H1 (cell line): ENCODE data around the gene ARID1B. TPM values are rescaled to one million over a fixed set of nuclear protein-coding genes. Genes with fewer than 3 reads are reported as not detected.

ENCODE experiments used
- ATF3 ChIP-seq: IDR thresholded peaks from 2 replicates; pipeline ENCODE4 v1.6.1; 2011; ENCODE audit warnings: low read depth, mild to moderate bottlenecking, low read length; ENCODE audit not compliant: insufficient read depth
- CBX5 ChIP-seq: fragments of 300-800, 300-1000 bp; sonication (generic); IDR thresholded peaks from 2 replicates; pipeline ENCODE4 v1.7.1; 2016; ENCODE audit warnings: antibody characterized with exemption, low read length, low read depth
- CHD7 ChIP-seq: fragments of 300-600 bp; sonication (generic); IDR thresholded peaks from 2 replicates; pipeline ENCODE4 v1.7.1; 2012; ENCODE audit warnings: low read length, moderate library complexity, mild to moderate bottlenecking, inconsistent platforms; ENCODE audit not compliant: insufficient replicate concordance
- CTBP2 ChIP-seq: IDR thresholded peaks from 2 replicates; pipeline ENCODE4 v1.7.0; 2011; ENCODE audit warnings: borderline replicate concordance, mild to moderate bottlenecking, moderate library complexity, mixed read lengths, low read length; ENCODE audit not compliant: insufficient read depth, insufficient read length
- EGR1 ChIP-seq: IDR thresholded peaks from 2 replicates; pipeline ENCODE4 v1.6.1; 2011; ENCODE audit warnings: low read depth, low read length, borderline replicate concordance
- EP300 ChIP-seq, 2 experiments: IDR thresholded peaks; 1 replicate in 1 of 2; 2 replicates in 1 of 2; pipeline ENCODE4 v1.6.1; 2011 to 2012; ENCODE audit warnings: low read depth in 2 of 2, low read length in 2 of 2, mild to moderate bottlenecking in 2 of 2, borderline replicate concordance in 1 of 2, inconsistent platforms in 1 of 2, moderate library complexity in 1 of 2
- FOSL1 ChIP-seq: IDR thresholded peaks from 2 replicates; pipeline ENCODE4 v1.6.1; 2011; ENCODE audit warnings: mild to moderate bottlenecking, low read depth, low read length, moderate library complexity; ENCODE audit not compliant: insufficient read depth
- NRF1 ChIP-seq: IDR thresholded peaks from 2 replicates; pipeline ENCODE4 v1.6.1; 2011; ENCODE audit warnings: mild to moderate bottlenecking, low read depth, low read length, improper control_type of control experiment
- PHF8 ChIP-seq: fragments of 200-600 bp; sonication (generic); conservative IDR thresholded peaks from 2 replicates; pipeline ENCODE4 v1.7.1; 2012; ENCODE audit warnings: low read depth, mild to moderate bottlenecking, inconsistent platforms, low read length, moderate library complexity
- RBBP5 ChIP-seq: IDR thresholded peaks from 2 replicates; pipeline ENCODE4 v1.7.1; 2012; ENCODE audit warnings: low read depth, mild to moderate bottlenecking, inconsistent platforms, low read length, moderate library complexity, borderline replicate concordance
- polyA plus RNA-seq, 7 experiments: library from polyadenylated mRNA; depleted of rRNA in 3 of 7; stranded (reverse) in 5 of 7; unstranded in 2 of 7; fragments of >200 nt in 5 of 7; fragments of 200-250 nt in 2 of 7; gene quantifications; 1 replicate in 5 of 7; 2 replicates in 1 of 7; 4 replicates in 1 of 7; pipeline versions ENCODE4 v1.2.1 to v1.2.3, GENCODE V29; 2011 to 2013; ENCODE audit warnings: missing spikeins in 2 of 7, mixed read lengths in 2 of 7
- total RNA-seq: library from RNA; stranded (reverse); fragmentation: NEBNext Ultra II Directional; extraction: Animal tissue kit (Norgen Biotek cat#: 25700); gene quantifications from 2 replicates; pipeline ENCODE4 v1.2.1, GENCODE V29; 2021

Gene ARID1B
- total and polyA plus RNA-seq, 2 of the 8 experiments (the other 6 are each of a cell fraction or from before 2014, with no cell fraction given), result 24.3 to 70.3 TPM

GRCh38 chr6:156804402-156804801, 27.2 kb downstream of the ARID1B start (continued):
- TF ChIP-seq CHD7 (no peak), CTBP2 (no peak), EGR1 (no peak), CBX5 (no peak), FOSL1 (no peak), NRF1 (no peak), ATF3 (no peak), EP300 (IDR thresholded peaks at IDR 0.05; ENCODE audit: borderline replicate concordance in 1 of 2, low read depth in 2 of 2, low read length in 2 of 2) (no peak), PHF8 (no peak), RBBP5 (no peak)
